Naive thymus-derived CD4-positive, alpha-beta T cell (primary cell): ENCODE results near the gene CCDC27. TPM values are rescaled to one million over a fixed set of nuclear protein-coding genes. Genes with fewer than 3 reads are reported as not detected.

Experiments
- ATAC-seq: fragments of 150-1000 bp; cut with Tn5 transposase; 2 replicates; pipeline ENCODE4 v1.10.0; 2021; ENCODE audit warnings: mild to moderate bottlenecking, moderate library complexity
- CTCF ChIA-PET: fragments of 350-600 bp; sonication (Branson Sonifier 250); formaldehyde crosslinking; loops from one replicate; lab custom pipeline; 2021; ENCODE audit warnings: antibody characterized with exemption; lab: Charles Lee
- POLR2A ChIA-PET: fragments of 350-600 bp; sonication (Branson Sonifier 250); formaldehyde crosslinking; loops from one replicate; lab custom pipeline; 2021; ENCODE audit warnings: antibody characterized with exemption, inconsistent platforms; lab: Charles Lee
- DNase-seq, 9 donors: peaks; one replicate each; pipeline versions ENCODE4 v3.0.0 to v3.0.0-alpha.2; 2020 to 2022; ENCODE audit warnings: mixed read lengths in 1 of 9
- H3K27ac ChIP-seq: one replicate; pipeline ENCODE4 v1.7.0; 2013; ENCODE audit warnings: mild to moderate bottlenecking, low read depth, low read length, moderate library complexity
- H3K27me3 ChIP-seq, 2 donors: one replicate each; pipeline ENCODE4 v1.7.0; 2013; ENCODE audit warnings: low read length in 2 of 2, mild to moderate bottlenecking in 2 of 2, moderate library complexity in 2 of 2; ENCODE audit not compliant: control insufficient read depth in 2 of 2, insufficient read depth in 2 of 2
- H3K36me3 ChIP-seq, 3 experiments: 1 replicate in 2 of 3; 2 replicates in 1 of 3; pipeline ENCODE4 v1.7.0; 2013; ENCODE audit warnings: low read length in 3 of 3, mild to moderate bottlenecking in 3 of 3, moderate library complexity in 1 of 3; ENCODE audit not compliant: insufficient read depth in 3 of 3, control insufficient read depth in 2 of 3
- H3K4me1 ChIP-seq, 2 donors: one replicate each; pipeline ENCODE4 v1.7.0; 2013; ENCODE audit warnings: low read length in 2 of 2, mild to moderate bottlenecking in 2 of 2, moderate library complexity in 1 of 2; ENCODE audit not compliant: control insufficient read depth in 2 of 2, insufficient read depth in 2 of 2
- H3K4me3 ChIP-seq: 2 replicates; pipeline ENCODE4 v1.7.0; 2013; ENCODE audit warnings: mild to moderate bottlenecking, low read length
- H3K9me3 ChIP-seq, 3 experiments: 1 replicate in 2 of 3; 2 replicates in 1 of 3; pipeline ENCODE4 v1.7.0; 2013; ENCODE audit warnings: low read length in 3 of 3; ENCODE audit not compliant: control insufficient read depth in 2 of 3
- H3K27ac Mint-ChIP-seq, 9 donors: one replicate each; pipeline ENCODE4 v1.8.0; 2020 to 2022; ENCODE audit warnings: mixed read lengths in 9 of 9, mild to moderate bottlenecking in 8 of 9, moderate library complexity in 5 of 9, inconsistent platforms in 2 of 9
- H3K27me3 Mint-ChIP-seq, 5 donors: one replicate each; pipeline ENCODE4 v1.8.0; 2021 to 2022; ENCODE audit warnings: mixed read lengths in 5 of 5, mild to moderate bottlenecking in 1 of 5
- H3K36me3 Mint-ChIP-seq, 5 donors: one replicate each; pipeline ENCODE4 v1.8.0; 2020 to 2022; ENCODE audit warnings: mixed read lengths in 5 of 5, mild to moderate bottlenecking in 3 of 5, inconsistent platforms in 1 of 5
- H3K4me1 Mint-ChIP-seq, 7 donors: one replicate each; pipeline ENCODE4 v1.8.0; 2020 to 2022; ENCODE audit warnings: mixed read lengths in 7 of 7, mild to moderate bottlenecking in 3 of 7, inconsistent platforms in 1 of 7
- H3K4me3 Mint-ChIP-seq, 10 donors: one replicate each; pipeline ENCODE4 v1.8.0; 2020 to 2022; ENCODE audit warnings: mild to moderate bottlenecking in 10 of 10, mixed read lengths in 10 of 10, moderate library complexity in 6 of 10, inconsistent platforms in 2 of 10
- H3K9me3 Mint-ChIP-seq, 11 donors: one replicate each; pipeline ENCODE4 v1.8.0; 2020 to 2022; ENCODE audit warnings: mixed read lengths in 11 of 11, mild to moderate bottlenecking in 4 of 11, inconsistent platforms in 1 of 11, moderate library complexity in 1 of 11
- intact Hi-C, 2 donors: fragments of 100-400 bp; cut with micrococcal nuclease; formaldehyde crosslinking; loops; one replicate each; pipeline ENCODE4 v1.15.1; 2023
- polyA plus RNA-seq, 2 donors: library from polyadenylated mRNA; unstranded; fragments of 300-500 nt; fragmentation: Illumina TruSeq; gene quantifications; one replicate each; pipeline ENCODE4 v1.2.3, GENCODE V29; 2021
- total RNA-seq, 6 experiments: library from RNA in 5 of 6; stranded (reverse) in 5 of 6; gene quantifications; 1 replicate in 5 of 6; 2 replicates in 1 of 6; pipeline ENCODE4 v1.2.3 and lab custom pipeline; 2021 to 2026

Gene CCDC27
- total and polyA plus RNA-seq, 7 experiments from 2014 or later: not detected

- H3K4me1 ChIP-seq: no peaks in the 10 kb centered on the region
- H3K9me3 ChIP-seq: no peaks in the 10 kb centered on the region
- no peak for DNase-seq
- H3K4me3 ChIP-seq: no peak overlapping the region
- Mint-ChIP-seq H3K27me3 (peaks cover 8 to 34% (median 16%) of the 10 kb centered on the region in 5 donors), H3K9me3 (peaks cover 0 to 9% (median 0%) of the 10 kb centered on the region in 11 donors), H3K36me3 (peaks cover 0 to 5% (median 0%) of the 10 kb centered on the region in 5 donors), H3K4me3 (no peak overlapping the region), H3K27ac (no peak overlapping the region), H3K4me1 (no peaks in the 10 kb centered on the region)
- CTCF ChIA-PET: no interaction called here
- H3K36me3 ChIP-seq: no peaks in the 10 kb centered on the region
- no peak for ATAC-seq
- POLR2A ChIA-PET: no interaction called here
- no peak overlapping the region for H3K27ac ChIP-seq
- no peaks in the 10 kb centered on the region for H3K27me3 ChIP-seq
- intact Hi-C loops: no loop called here
These were observed 10.1 kb downstream of the CCDC27 start for GRCh38 chr1:3762151-3762872.

DNA sequence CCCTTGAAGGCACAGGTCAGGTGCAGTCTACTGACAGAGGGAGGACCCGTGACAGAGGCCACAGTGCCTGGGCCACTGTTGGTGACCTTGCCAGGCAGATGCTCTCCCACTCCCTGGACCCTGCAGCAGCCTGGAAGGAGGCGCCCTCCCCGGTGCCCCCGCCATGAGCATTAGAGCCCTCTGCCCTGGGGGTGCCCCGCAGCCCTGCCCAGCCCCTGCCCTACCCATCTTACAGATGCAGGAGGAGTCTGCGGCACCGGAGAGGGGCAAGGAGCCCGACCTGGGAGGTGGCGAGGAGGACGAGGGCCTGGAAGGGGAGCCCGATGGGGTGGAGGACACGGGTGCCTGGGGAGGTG is 10.6 kb downstream of the CCDC27 start:
- Mint-ChIP-seq H3K27ac (no peak overlapping the region), H3K4me1 (no peaks in the 10 kb centered on the region), H3K27me3 (peaks cover 8 to 34% (median 16%) of the 10 kb centered on the region in 5 donors), H3K36me3 (peaks cover 0 to 5% (median 0%) of the 10 kb centered on the region in 5 donors), H3K4me3 (no peak overlapping the region), H3K9me3 (peaks cover 0 to 9% (median 0%) of the 10 kb centered on the region in 11 donors)
- Histone ChIP-seq H3K9me3 (no peaks in the 10 kb centered on the region), H3K27me3 (no peaks in the 10 kb centered on the region), H3K4me3 (no peak overlapping the region), H3K4me1 (no peaks in the 10 kb centered on the region), H3K36me3 (no peaks in the 10 kb centered on the region), H3K27ac (no peak overlapping the region)
- intact Hi-C loops: no loop called here
- ChIA-PET POLR2A (no interaction called here), CTCF (no interaction called here)
- ATAC-seq (no peak), DNase-seq (no peak)

GRCh38 chr1:3763351-3764125 is 11.3 kb downstream of the CCDC27 start:
- Mint-ChIP-seq H3K27me3 (peaks cover 8 to 33% (median 16%) of the 10 kb centered on the region in 5 donors), H3K27ac (no peak overlapping the region), H3K36me3 (peaks cover 0 to 5% (median 0%) of the 10 kb centered on the region in 5 donors), H3K4me3 (no peak overlapping the region), H3K4me1 (no peaks in the 10 kb centered on the region), H3K9me3 (peaks cover 0 to 9% (median 0%) of the 10 kb centered on the region in 11 donors)
- H3K27me3 ChIP-seq: no peaks in the 10 kb centered on the region
- intact Hi-C loops: no loop called here
- H3K9me3 ChIP-seq: no peaks in the 10 kb centered on the region
- no peak overlapping the region for H3K4me3 ChIP-seq
- POLR2A ChIA-PET: no interaction called here
- no peaks in the 10 kb centered on the region for H3K36me3 ChIP-seq
- DNase-seq: no peak
- CTCF ChIA-PET: no interaction called here
- H3K4me1 ChIP-seq: no peaks in the 10 kb centered on the region
- no peak for ATAC-seq
- H3K27ac ChIP-seq: no peak overlapping the region

GRCh38 chr1:3767328-3767925 is 15.2 kb downstream of the CCDC27 start:
- DNase-seq (no peak), ATAC-seq (no peak)
- H3K27me3 ChIP-seq: no peaks in the 10 kb centered on the region
- peaks cover 0 to 13% (median 6%) of the 10 kb centered on the region in 5 donors for H3K27me3 Mint-ChIP-seq
- POLR2A ChIA-PET: no interaction called here
- H3K36me3 Mint-ChIP-seq: no peaks in the 10 kb centered on the region
- peaks cover 5 to 12% of the 10 kb centered on the region in 2 donors for H3K4me1 ChIP-seq
- H3K36me3 ChIP-seq: no peaks in the 10 kb centered on the region
- H3K4me3 Mint-ChIP-seq: no peak overlapping the region
- no peaks in the 10 kb centered on the region for H3K9me3 ChIP-seq
- CTCF ChIA-PET: interaction anchor here (0.7 kb wide), 1 partner anchor 277 kb away, joined by 4 read pairs; no protein-coding TSS in a partner anchor
- peak overlapping the region in 1 of 9 donors; percentile 82 for H3K27ac Mint-ChIP-seq
- H3K9me3 Mint-ChIP-seq: peaks cover 0 to 2% (median 0%) of the 10 kb centered on the region in 11 donors
- no peak overlapping the region for H3K4me3 ChIP-seq
- H3K27ac ChIP-seq: no peak overlapping the region
- intact Hi-C loops: no loop called here
- peaks cover 0 to 14% (median 6%) of the 10 kb centered on the region in 7 donors for H3K4me1 Mint-ChIP-seq

GRCh38 chr1:3768811-3769390 is 16.7 kb downstream of the CCDC27 start:
- H3K27ac ChIP-seq: no peak overlapping the region
- no peak for DNase-seq
- H3K9me3 Mint-ChIP-seq: peaks cover 0 to 2% (median 0%) of the 10 kb centered on the region in 11 donors
- CTCF ChIA-PET: no interaction called here
- ATAC-seq: no peak
- peaks cover 0 to 13% (median 6%) of the 10 kb centered on the region in 5 donors for H3K27me3 Mint-ChIP-seq
- POLR2A ChIA-PET: interaction anchor here (0.7 to 1.3 kb wide), 3 partner anchors 21 to 28 kb away, joined by 3 read pairs; partner anchors contain the start of gene LRRC47
- H3K9me3 ChIP-seq: no peaks in the 10 kb centered on the region
- peaks cover 2 to 14% (median 6%) of the 10 kb centered on the region in 7 donors for H3K4me1 Mint-ChIP-seq
- peaks cover 5 to 12% of the 10 kb centered on the region in 2 donors for H3K4me1 ChIP-seq
- no peaks in the 10 kb centered on the region for H3K27me3 ChIP-seq
- no peaks in the 10 kb centered on the region for H3K36me3 Mint-ChIP-seq
- H3K27ac Mint-ChIP-seq: no peak overlapping the region
- H3K4me3 Mint-ChIP-seq: no peak overlapping the region
- no peaks in the 10 kb centered on the region for H3K36me3 ChIP-seq
- H3K4me3 ChIP-seq: no peak overlapping the region
- intact Hi-C loops: no loop called here

GRCh38 chr1:3770047-3770765 is 18.0 kb downstream of the CCDC27 start:
- H3K4me3 Mint-ChIP-seq: peak overlapping the region in 9 of 10 donors; percentile 32 to 78 (median 62)
- H3K27me3 Mint-ChIP-seq: peaks cover 0 to 7% (median 6%) of the 10 kb centered on the region in 5 donors
- Histone ChIP-seq H3K4me1 (peaks cover 5 to 12% of the 10 kb centered on the region in 2 donors), H3K27ac (no peak overlapping the region), H3K4me3 (no peak overlapping the region), H3K9me3 (no peaks in the 10 kb centered on the region), H3K36me3 (no peaks in the 10 kb centered on the region), H3K27me3 (no peaks in the 10 kb centered on the region)
- no peaks in the 10 kb centered on the region for H3K9me3 Mint-ChIP-seq
- intact Hi-C loops: loop anchor here in 1 of 2 donors (10.0 kb wide), 1 partner anchor 145 kb away; the partner anchor contains the start of gene TPRG1L
- H3K36me3 Mint-ChIP-seq: no peaks in the 10 kb centered on the region
- no peak overlapping the region for H3K27ac Mint-ChIP-seq
- ChIA-PET CTCF (no interaction called here), POLR2A (interaction anchor here (1.3 kb wide), 1 partner anchor 22 kb away, joined by 3 read pairs; no protein-coding TSS in a partner anchor)
- no peak for ATAC-seq
- peaks cover 2 to 18% (median 6%) of the 10 kb centered on the region in 7 donors for H3K4me1 Mint-ChIP-seq
- no peak for DNase-seq
